Breast epithelium (tissue), 4 donors: ENCODE measurements around the gene DAB2IP. TPM values are rescaled to one million over a fixed set of nuclear protein-coding genes. Genes with fewer than 3 reads are reported as not detected.

Source experiments
- DNase-seq, 2 donors: peaks; one replicate each; pipeline ENCODE4 v3.0.0-alpha.2; 2019; ENCODE audit warnings: low spot score in 2 of 2
- H3K27ac ChIP-seq, 2 donors: fragments of 200-600 bp; sonication (generic) in 1 of 2; one replicate each; pipeline ENCODE4 v1.5.1; 2016 to 2019; ENCODE audit warnings: mild to moderate bottlenecking in 1 of 2
- H3K27me3 ChIP-seq, 2 donors: fragments of 200-600 bp; sonication (generic) in 1 of 2; one replicate each; pipeline versions ENCODE4 v1.5.1 to v1.6.0; 2017 to 2019; ENCODE audit warnings: control low read depth in 1 of 2, mild to moderate bottlenecking in 1 of 2
- H3K36me3 ChIP-seq: fragments of 200-600 bp; one replicate; pipeline ENCODE4 v1.5.1; 2019
- H3K4me1 ChIP-seq, 2 donors: fragments of 200-600 bp; sonication (generic); one replicate each; pipeline ENCODE4 v1.5.1; 2016 to 2019; ENCODE audit warnings: control low read depth in 1 of 2
- H3K4me3 ChIP-seq, 3 donors: fragments of 200-600 bp; sonication (generic); 1 replicate in 2 of 3; 2 replicates in 1 of 3; pipeline ENCODE4 v1.5.1; 2016 to 2019; ENCODE audit warnings: mild to moderate bottlenecking in 3 of 3, moderate library complexity in 2 of 3
- H3K9me3 ChIP-seq, 2 donors: fragments of 200-600 bp; sonication (generic) in 1 of 2; one replicate each; pipeline ENCODE4 v1.5.1; 2016 to 2019; ENCODE audit warnings: control low read depth in 1 of 2
- CTCF ChIP-seq, 3 donors: fragments of 450-650 bp; IDR thresholded peaks; one replicate each; pipeline ENCODE4 v1.5.1; 2016 to 2017; ENCODE audit warnings: antibody characterized with exemption in 3 of 3, mild to moderate bottlenecking in 3 of 3, moderate library complexity in 3 of 3
- POLR2A ChIP-seq: fragments of 450-650 bp; IDR thresholded peaks from one replicate; pipeline ENCODE4 v1.6.1; 2016; ENCODE audit warnings: antibody characterized with exemption, mild to moderate bottlenecking, moderate library complexity
- POLR2AphosphoS5 ChIP-seq, 3 donors: sonication (generic); formaldehyde crosslinking; IDR thresholded peaks; one replicate each; pipeline ENCODE4 v1.6.1; 2017; ENCODE audit warnings: antibody characterized with exemption in 3 of 3
- intact Hi-C: fragments of 100-400 bp; cut with DNase I; formaldehyde crosslinking; loops from one replicate; pipeline ENCODE4 v1.15.1; 2023; ENCODE audit warnings: low total_unique reads
- total RNA-seq, 3 donors: library from RNA; depleted of rRNA; stranded (reverse); fragments of >200 nt; gene quantifications; one replicate each; pipeline ENCODE4 v1.1.0, GENCODE V29; 2016

DAB2IP gene
- total RNA-seq, 3 donors from 2014 or later, result 16.0 to 56.0 (median 55.8) TPM

- Histone ChIP-seq H3K4me1 (no peaks in the 10 kb centered on the region), H3K27me3 (no peaks in the 10 kb centered on the region)
Measured at GRCh38 chr9:121770415-121771273, 119.2 kb downstream of the DAB2IP start.

GRCh38 chr9:121771418-121771817 is 120.0 kb downstream of the DAB2IP start:
- Histone ChIP-seq H3K4me3 (no peak overlapping the region), H3K36me3 (peaks cover 7% of the 10 kb centered on the region), H3K27me3 (no peaks in the 10 kb centered on the region), H3K4me1 (no peaks in the 10 kb centered on the region), H3K9me3 (no peaks in the 10 kb centered on the region), H3K27ac (no peak overlapping the region)
- DNase-seq, result peak in 1 of 2 donors; percentile 39
- TF ChIP-seq POLR2A (no peak), POLR2AphosphoS5 (IDR thresholded peaks at IDR 0.05) (no peak), CTCF (IDR thresholded peaks at IDR 0.05) (no peak)
- intact Hi-C loops, result no loop called here

More at GRCh38 chr9:121770415-121771273, 119.2 kb downstream of the DAB2IP start:
- no peak for TF ChIP-seq POLR2A
- TF ChIP-seq CTCF (IDR thresholded peaks at IDR 0.05), result no peak
- TF ChIP-seq POLR2AphosphoS5 (IDR thresholded peaks at IDR 0.05), result no peak
- Histone ChIP-seq H3K36me3 (peaks cover 7% of the 10 kb centered on the region), H3K27ac (no peak overlapping the region), H3K9me3 (no peaks in the 10 kb centered on the region), H3K4me3 (no peak overlapping the region)
- intact Hi-C loops, result no loop called here
- DNase-seq, result no peak

- TF ChIP-seq POLR2AphosphoS5 (IDR thresholded peaks at IDR 0.05), result peak in 1 of 3 donors; percentile 6
- TF ChIP-seq POLR2A, result no peak
- no peak for TF ChIP-seq CTCF (IDR thresholded peaks at IDR 0.05)
- H3K27ac ChIP-seq, result peak overlapping the region in 1 of 2 donors; percentile 69
- no peaks in the 10 kb centered on the region for H3K27me3 ChIP-seq
- DNase-seq, result peak in 1 of 2 donors; percentile 34
- intact Hi-C loops, result no loop called here
- no peaks in the 10 kb centered on the region for H3K4me1 ChIP-seq
- H3K36me3 ChIP-seq, result peaks cover 7% of the 10 kb centered on the region
- no peak overlapping the region for H3K4me3 ChIP-seq
- H3K9me3 ChIP-seq, result no peaks in the 10 kb centered on the region
Measured at GRCh38 chr9:121771851-121772599, 120.6 kb downstream of the DAB2IP start.

- Histone ChIP-seq H3K4me1 (no peaks in the 10 kb centered on the region), H3K9me3 (no peaks in the 10 kb centered on the region), H3K27me3 (no peaks in the 10 kb centered on the region), H3K36me3 (peaks cover 7% of the 10 kb centered on the region), H3K4me3 (no peak overlapping the region), H3K27ac (peak overlapping the region; percentile 48 to 69)
- DNase-seq, result peak; percentile 45 to 49
- no peak for TF ChIP-seq POLR2A
- intact Hi-C loops, result no loop called here
Measured at GRCh38 chr9:121772600-121773285, 121.3 kb downstream of the DAB2IP start.

GRCh38 chr9:121773286-121773953 is 122.0 kb downstream of the DAB2IP start:
- peak in 1 of 2 donors; percentile 49 for DNase-seq
- TF ChIP-seq CTCF (IDR thresholded peaks at IDR 0.05) (no peak), POLR2AphosphoS5 (IDR thresholded peaks at IDR 0.05) (no peak), POLR2A (no peak)
- Histone ChIP-seq H3K27ac (peak overlapping the region; percentile 29 to 69), H3K27me3 (no peaks in the 10 kb centered on the region), H3K36me3 (peaks cover 7% of the 10 kb centered on the region), H3K4me3 (no peak overlapping the region), H3K9me3 (no peaks in the 10 kb centered on the region), H3K4me1 (no peaks in the 10 kb centered on the region)
- intact Hi-C loops, result no loop called here
